Esophagus muscularis mucosa (tissue), 3 donors: Measurements from ENCODE around the gene CCM2.

Experiments
- CTCF ChIP-seq, 3 experiments: fragments of 200-600 bp in 2 of 3; fragments of 450-650 bp in 1 of 3; sonication (generic) in 2 of 3; IDR thresholded peaks; one replicate each; pipeline ENCODE4 v1.5.1; 2017 to 2019; ENCODE audit warnings: antibody characterized with exemption in 3 of 3, mild to moderate bottlenecking in 2 of 3, moderate library complexity in 1 of 3
- POLR2AphosphoS5 ChIP-seq, 2 donors: sonication (generic); formaldehyde crosslinking; IDR thresholded peaks; one replicate each; pipeline ENCODE4 v1.6.1; 2017; ENCODE audit warnings: antibody characterized with exemption in 2 of 2

- TF ChIP-seq CTCF (IDR thresholded peaks at IDR 0.05) (no peak), POLR2AphosphoS5 (IDR thresholded peaks at IDR 0.05) (no peak)
These were observed 27.2 kb downstream of the CCM2 start for GRCh38 chr7:45026984-45027773.
